HUES64 (cell line): ENCODE results near the gene PARD3B.

Experiments used
- H3K27ac ChIP-seq: 2 replicates; pipeline ENCODE4 v1.7.0; 2013; ENCODE audit warnings: low read depth, low read length, inconsistent platforms
- H3K27me3 ChIP-seq: 2 replicates; pipeline ENCODE4 v1.6.1; 2013; ENCODE audit warnings: mild to moderate bottlenecking, low read length; ENCODE audit not compliant: insufficient read depth
- H3K36me3 ChIP-seq: 2 replicates; pipeline ENCODE4 v1.6.1; 2013; ENCODE audit warnings: mild to moderate bottlenecking, low read length; ENCODE audit not compliant: insufficient read depth
- H3K4me1 ChIP-seq: 2 replicates; pipeline ENCODE4 v1.6.1; 2013; ENCODE audit warnings: mild to moderate bottlenecking, low read length, moderate library complexity; ENCODE audit not compliant: insufficient read depth
- H3K4me3 ChIP-seq: 2 replicates; pipeline ENCODE4 v1.5.1; 2013; ENCODE audit warnings: mild to moderate bottlenecking, low read length, moderate library complexity
- H3K9ac ChIP-seq: 2 replicates; pipeline ENCODE4 v1.6.1; 2013; ENCODE audit warnings: mild to moderate bottlenecking, low read depth, low read length
- H3K9me3 ChIP-seq: 2 replicates; pipeline ENCODE4 v1.6.1; 2013; ENCODE audit warnings: low read depth, low read length; ENCODE audit not compliant: insufficient read depth
- WGBS: fragments of 150-250, 120-280 bp; methylation state at CpG from one replicate; pipeline ENCODE4 v1.1.7; 2013; ENCODE audit warnings: missing lambda C conversion rate; 5-methylcytosine and 5-hydroxymethylcytosine counted together

The PARD3B gene

GRCh38 chr2:204706939-204707338 is 161.7 kb downstream of the PARD3B start:
- no peak overlapping the region for H3K27ac ChIP-seq
- H3K36me3 ChIP-seq: no peaks in the 10 kb centered on the region
- H3K9ac ChIP-seq: no peak overlapping the region
- no peaks in the 10 kb centered on the region for H3K4me1 ChIP-seq
- no peaks in the 10 kb centered on the region for H3K27me3 ChIP-seq
- WGBS: 92% methylated on average over 2 of the region's 2 CpGs
- H3K9me3 ChIP-seq: no peaks in the 10 kb centered on the region
- no peak overlapping the region for H3K4me3 ChIP-seq

- Histone ChIP-seq H3K4me3 (no peak overlapping the region), H3K27ac (no peak overlapping the region), H3K9ac (no peak overlapping the region), H3K4me1 (no peaks in the 10 kb centered on the region), H3K9me3 (no peaks in the 10 kb centered on the region), H3K27me3 (no peaks in the 10 kb centered on the region), H3K36me3 (no peaks in the 10 kb centered on the region)
- 73% methylated on average over 2 of the region's 5 CpGs for WGBS
Measured at GRCh38 chr2:204713211-204713610, 167.9 kb downstream of the PARD3B start.

- no peaks in the 10 kb centered on the region for H3K27me3 ChIP-seq
- no peaks in the 10 kb centered on the region for H3K4me1 ChIP-seq
- WGBS: 100% methylated on average over 2 of the region's 2 CpGs
- H3K36me3 ChIP-seq: no peaks in the 10 kb centered on the region
- no peak overlapping the region for H3K9ac ChIP-seq
- no peak overlapping the region for H3K4me3 ChIP-seq
- no peak overlapping the region for H3K27ac ChIP-seq
- H3K9me3 ChIP-seq: no peaks in the 10 kb centered on the region
Measured at GRCh38 chr2:204715361-204715760, 170.1 kb downstream of the PARD3B start.

GRCh38 chr2:204717591-204717990 is 172.3 kb downstream of the PARD3B start:
- Histone ChIP-seq H3K36me3 (no peaks in the 10 kb centered on the region), H3K27me3 (no peaks in the 10 kb centered on the region)
- 95% methylated on average over 3 of the region's 3 CpGs for WGBS

DNA sequence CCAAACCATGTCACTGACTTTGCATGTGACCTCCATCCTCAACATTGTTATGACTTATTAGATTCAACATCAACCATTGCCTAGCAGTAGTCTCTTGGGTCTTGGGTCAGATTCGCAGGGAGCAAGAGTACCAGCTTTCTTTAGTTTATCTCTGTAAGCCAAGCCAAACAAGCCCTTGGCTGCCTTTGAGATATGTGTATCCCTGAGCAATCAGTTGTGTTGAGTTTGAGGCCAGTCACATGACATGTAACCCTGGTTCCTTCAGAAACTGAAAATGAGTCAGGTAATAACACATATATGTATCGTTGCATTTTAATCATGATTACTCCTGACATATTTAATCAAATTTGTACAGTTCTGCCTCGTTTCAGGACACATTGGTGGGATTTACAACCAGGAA is 173.3 kb downstream of the PARD3B start:
- WGBS: 84% methylated on average over 3 of the region's 3 CpGs

More at GRCh38 chr2:204717591-204717990, 172.3 kb downstream of the PARD3B start:
- H3K4me1 ChIP-seq: no peaks in the 10 kb centered on the region
- H3K4me3 ChIP-seq: no peak overlapping the region
- no peaks in the 10 kb centered on the region for H3K9me3 ChIP-seq
- H3K27ac ChIP-seq: no peak overlapping the region
- H3K9ac ChIP-seq: no peak overlapping the region

GRCh38 chr2:204720874-204721273 is 175.6 kb downstream of the PARD3B start:
- no peak overlapping the region for H3K9ac ChIP-seq
- H3K27ac ChIP-seq: no peak overlapping the region
- H3K9me3 ChIP-seq: no peaks in the 10 kb centered on the region
- peaks cover under 1% of the 10 kb centered on the region; the same call in 1 of the 2 replicates for H3K4me1 ChIP-seq
- no peak overlapping the region for H3K4me3 ChIP-seq
- WGBS: 96% methylated on average over 2 of the region's 2 CpGs
- H3K36me3 ChIP-seq: no peaks in the 10 kb centered on the region
- no peaks in the 10 kb centered on the region for H3K27me3 ChIP-seq

More for the DNA sequence above, 173.3 kb downstream of the PARD3B start:
- Histone ChIP-seq H3K36me3 (no peaks in the 10 kb centered on the region), H3K27me3 (no peaks in the 10 kb centered on the region), H3K9ac (no peak overlapping the region), H3K4me3 (no peak overlapping the region), H3K9me3 (no peaks in the 10 kb centered on the region), H3K4me1 (no peaks in the 10 kb centered on the region), H3K27ac (no peak overlapping the region)

DNA sequence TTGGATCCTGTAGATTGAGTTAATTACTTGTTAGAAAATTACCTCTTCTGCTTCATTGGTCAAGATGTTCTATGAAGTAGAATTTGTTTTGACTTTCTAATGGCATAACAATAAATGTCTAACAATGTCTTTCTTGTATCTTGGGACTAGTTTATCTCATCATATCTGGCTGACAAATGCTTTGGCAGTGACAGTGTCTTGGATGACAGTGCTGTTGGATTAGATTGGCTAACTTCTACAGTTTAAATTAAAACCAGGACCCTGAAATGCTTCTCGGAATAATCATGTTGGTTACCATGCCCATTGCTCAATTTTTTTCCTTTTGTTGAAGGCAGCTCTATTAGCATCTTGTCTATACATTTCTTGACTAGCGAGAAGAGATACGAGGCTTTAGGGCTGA is 176.9 kb downstream of the PARD3B start:
- Histone ChIP-seq H3K4me1 (peaks cover 5% of the 10 kb centered on the region; the same call in 1 of the 2 replicates), H3K27ac (no peak overlapping the region), H3K27me3 (no peaks in the 10 kb centered on the region), H3K9ac (no peak overlapping the region), H3K9me3 (no peaks in the 10 kb centered on the region), H3K36me3 (no peaks in the 10 kb centered on the region), H3K4me3 (no peak overlapping the region)
- 92% methylated on average over 3 of the region's 3 CpGs for WGBS

DNA sequence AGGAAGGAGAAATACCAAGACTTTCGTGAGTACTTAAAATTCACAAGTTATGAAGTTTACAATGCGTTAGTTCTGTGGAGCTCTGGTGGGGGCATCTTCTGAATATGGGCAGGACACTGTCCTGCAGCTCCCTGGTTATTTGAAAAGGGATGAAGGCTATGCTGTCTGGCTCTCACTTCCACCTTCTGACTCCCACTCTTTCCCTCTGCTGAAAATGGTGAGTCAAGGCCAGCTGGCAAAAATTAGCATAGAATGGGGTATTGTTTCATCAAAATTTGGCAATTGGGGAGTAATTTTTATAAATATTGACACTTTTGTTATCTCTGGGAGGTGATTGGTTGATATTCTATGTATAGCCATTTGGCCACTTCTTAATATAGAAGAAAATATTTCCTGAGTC is 177.4 kb downstream of the PARD3B start:
- H3K36me3 ChIP-seq: no peaks in the 10 kb centered on the region
- H3K4me1 ChIP-seq: peaks cover 7% of the 10 kb centered on the region; the same call in 1 of the 2 replicates
- no peak overlapping the region for H3K4me3 ChIP-seq
- no peak overlapping the region for H3K27ac ChIP-seq
- H3K9ac ChIP-seq: no peak overlapping the region
- H3K9me3 ChIP-seq: no peaks in the 10 kb centered on the region
- H3K27me3 ChIP-seq: no peaks in the 10 kb centered on the region
- 96% methylated on average over 2 of the region's 2 CpGs for WGBS

DNA sequence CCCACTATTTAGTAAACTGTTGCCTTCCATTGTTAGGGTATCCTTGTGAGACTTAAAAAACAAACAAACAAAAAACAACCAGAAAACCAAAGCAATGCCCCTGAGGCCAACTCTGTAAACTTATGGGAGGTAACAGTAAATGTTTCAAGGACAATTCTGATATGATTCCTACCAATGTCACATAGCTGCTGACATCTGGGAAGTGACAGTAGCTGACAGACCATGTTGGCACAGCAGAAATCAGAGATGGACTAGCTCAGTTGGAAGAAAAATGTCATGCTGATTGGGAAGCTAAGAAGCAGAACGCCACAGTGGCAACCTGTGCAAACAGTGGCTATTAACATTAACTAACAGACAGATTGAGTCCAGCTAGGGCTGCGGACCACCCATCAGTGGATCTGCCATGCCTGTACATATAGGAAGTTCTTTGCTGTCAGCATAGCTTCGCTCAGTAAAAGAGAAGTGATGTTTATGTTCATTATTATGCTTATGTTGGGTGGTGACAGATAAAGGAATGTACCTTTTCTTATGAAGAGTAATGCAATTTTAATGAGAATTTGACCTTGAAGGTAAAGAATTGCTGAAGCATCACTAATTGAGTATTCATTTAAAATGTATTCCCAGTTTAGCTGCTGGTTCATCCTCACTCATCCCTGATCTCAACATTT is 180.6 kb downstream of the PARD3B start:
- Histone ChIP-seq H3K36me3 (no peaks in the 10 kb centered on the region), H3K27ac (no peak overlapping the region), H3K27me3 (no peaks in the 10 kb centered on the region), H3K9me3 (no peaks in the 10 kb centered on the region), H3K9ac (no peak overlapping the region), H3K4me3 (no peak overlapping the region), H3K4me1 (peaks cover 7% of the 10 kb centered on the region; the same call in 1 of the 2 replicates)
- 80% methylated on average over 3 of the region's 3 CpGs for WGBS

- Histone ChIP-seq H3K9ac (no peak overlapping the region), H3K27me3 (no peaks in the 10 kb centered on the region), H3K9me3 (no peaks in the 10 kb centered on the region), H3K36me3 (no peaks in the 10 kb centered on the region), H3K4me3 (no peak overlapping the region), H3K4me1 (peaks cover 7% of the 10 kb centered on the region; the same call in 1 of the 2 replicates), H3K27ac (no peak overlapping the region)
- 97% methylated on average over 3 of the region's 3 CpGs for WGBS
Measured at GRCh38 chr2:204726831-204727230, 181.6 kb downstream of the PARD3B start.

GRCh38 chr2:204727368-204727767 is 182.1 kb downstream of the PARD3B start:
- Histone ChIP-seq H3K9me3 (no peaks in the 10 kb centered on the region), H3K4me1 (peaks cover 7% of the 10 kb centered on the region; the same call in 1 of the 2 replicates), H3K27me3 (no peaks in the 10 kb centered on the region), H3K36me3 (no peaks in the 10 kb centered on the region), H3K4me3 (no peak overlapping the region), H3K27ac (no peak overlapping the region), H3K9ac (no peak overlapping the region)
- WGBS: 91% methylated on average over 3 of the region's 3 CpGs

GRCh38 chr2:204730603-204731002 is 185.3 kb downstream of the PARD3B start:
- Histone ChIP-seq H3K27me3 (no peaks in the 10 kb centered on the region), H3K4me3 (no peak overlapping the region), H3K9me3 (no peaks in the 10 kb centered on the region), H3K9ac (no peak overlapping the region), H3K27ac (no peak overlapping the region), H3K36me3 (no peaks in the 10 kb centered on the region), H3K4me1 (peaks cover 7% of the 10 kb centered on the region; the same call in 1 of the 2 replicates)
- 93% methylated on average over 4 of the region's 4 CpGs for WGBS
